OCI-M2 (cell line): ENCODE measurements around the gene ABCC6.
"Not testable (repeated sequence)": the region's sequence is repeated elsewhere in the genome, so short reads cannot be mapped to it uniquely, and the experiment has no call there.

Experiments used
- DNase-seq: peaks from one replicate; lab custom pipeline; 2025; ENCODE audit not compliant: unreplicated experiment; lab: John Stamatoyannopoulos, UW

ABCC6 gene

GRCh38 chr16:16222850-16223661 is at the start of gene ABCC6:
Gene ABCC6 (minus strand): TSS chr16:16223494. CDS start chr16:16223434, 60 bp downstream.
- not testable (repeated sequence) for DNase-seq

GRCh38 chr16:16272573-16273221 is 49.4 kb upstream of the ABCC6 start:
- DNase-seq = not testable (repeated sequence)

- not testable (repeated sequence) for DNase-seq
These were observed 48.4 kb upstream of the ABCC6 start for GRCh38 chr16:16271658-16272057.

- DNase-seq = not testable (repeated sequence)
These were observed 45.0 kb upstream of the ABCC6 start for GRCh38 chr16:16268185-16268808.

GRCh38 chr16:16267708-16268107 is 44.4 kb upstream of the ABCC6 start:
- not testable (repeated sequence) for DNase-seq

- not testable (repeated sequence) for DNase-seq
These were observed 41.8 kb upstream of the ABCC6 start for GRCh38 chr16:16265044-16265443.

GRCh38 chr16:16263947-16264346 is 40.7 kb upstream of the ABCC6 start:
- not testable (repeated sequence) for DNase-seq

- DNase-seq = not testable (repeated sequence)
These were observed 39.8 kb upstream of the ABCC6 start for GRCh38 chr16:16262954-16263555.

GRCh38 chr16:16259971-16260370 is 36.7 kb upstream of the ABCC6 start:
- not testable (repeated sequence) for DNase-seq

GRCh38 chr16:16258822-16259221 is 35.5 kb upstream of the ABCC6 start:
- DNase-seq = not testable (repeated sequence)

GRCh38 chr16:16257301-16257923 is 34.1 kb upstream of the ABCC6 start:
- DNase-seq = not testable (repeated sequence)

- not testable (repeated sequence) for DNase-seq
These were observed 29.1 kb upstream of the ABCC6 start for GRCh38 chr16:16252377-16252776.

- not testable (repeated sequence) for DNase-seq
These were observed 26.5 kb upstream of the ABCC6 start for GRCh38 chr16:16249621-16250330.

- not testable (repeated sequence) for DNase-seq
These were observed 24.1 kb upstream of the ABCC6 start for GRCh38 chr16:16247439-16247838.

GRCh38 chr16:16246578-16247262 is 23.4 kb upstream of the ABCC6 start:
- not testable (repeated sequence) for DNase-seq

GRCh38 chr16:16243886-16244285 is 20.6 kb upstream of the ABCC6 start:
- not testable (repeated sequence) for DNase-seq

GRCh38 chr16:16240667-16241066 is 17.4 kb upstream of the ABCC6 start:
- DNase-seq = not testable (repeated sequence)

GRCh38 chr16:16237738-16238137 is 14.4 kb upstream of the ABCC6 start:
- not testable (repeated sequence) for DNase-seq

GRCh38 chr16:16237071-16237470 is 13.8 kb upstream of the ABCC6 start:
- DNase-seq = not testable (repeated sequence)

GRCh38 chr16:16232692-16233061 is 9.4 kb upstream of the ABCC6 start:
- not testable (repeated sequence) for DNase-seq
